HTERT RPE-1 (cell line): ENCODE measurements around the gene FAHD2A.
"Not testable (repeated sequence)": the region's sequence is repeated elsewhere in the genome, so short reads cannot be mapped to it uniquely, and the experiment has no call there.

ENCODE experiments used
- in situ Hi-C: fragments of 300-500 bp; cut with MboI; formaldehyde crosslinking; loops from 4 replicates; pipeline ENCODE4 v1.14.3; 2020; ENCODE audit warnings: low sequenced_read_pairs

The FAHD2A gene

DNA sequence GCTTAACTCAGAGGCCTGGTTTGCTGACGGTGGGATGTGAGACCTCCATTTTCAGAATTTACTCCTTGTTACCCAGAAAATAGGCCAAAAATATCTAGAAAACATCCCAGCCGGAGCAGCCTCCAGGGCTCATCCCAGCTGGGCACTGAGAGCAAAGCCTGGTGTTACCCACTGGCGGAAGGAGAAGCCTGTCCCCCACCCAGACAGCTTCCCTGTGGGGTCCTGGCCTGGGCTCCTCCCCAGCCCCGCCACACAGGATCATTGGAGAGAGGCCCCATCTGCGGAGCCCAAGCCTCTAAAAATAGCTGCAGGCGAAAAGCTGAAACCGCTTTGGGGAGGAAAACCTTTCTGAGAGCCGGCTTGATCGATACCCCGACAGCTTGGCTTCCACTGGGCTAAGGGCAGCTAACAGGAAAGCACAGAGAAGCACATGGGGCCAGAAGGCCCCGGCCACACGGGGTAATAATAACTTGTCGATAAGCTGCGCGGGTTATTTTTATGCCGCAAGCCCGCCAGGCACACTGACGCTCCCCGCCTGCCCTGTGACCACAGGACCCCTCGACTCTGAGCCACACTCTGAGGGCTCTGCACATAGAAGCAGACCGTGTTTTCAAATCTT, 26.9 kb upstream of the FAHD2A start:
- in situ Hi-C loops = no loop called here

DNA sequence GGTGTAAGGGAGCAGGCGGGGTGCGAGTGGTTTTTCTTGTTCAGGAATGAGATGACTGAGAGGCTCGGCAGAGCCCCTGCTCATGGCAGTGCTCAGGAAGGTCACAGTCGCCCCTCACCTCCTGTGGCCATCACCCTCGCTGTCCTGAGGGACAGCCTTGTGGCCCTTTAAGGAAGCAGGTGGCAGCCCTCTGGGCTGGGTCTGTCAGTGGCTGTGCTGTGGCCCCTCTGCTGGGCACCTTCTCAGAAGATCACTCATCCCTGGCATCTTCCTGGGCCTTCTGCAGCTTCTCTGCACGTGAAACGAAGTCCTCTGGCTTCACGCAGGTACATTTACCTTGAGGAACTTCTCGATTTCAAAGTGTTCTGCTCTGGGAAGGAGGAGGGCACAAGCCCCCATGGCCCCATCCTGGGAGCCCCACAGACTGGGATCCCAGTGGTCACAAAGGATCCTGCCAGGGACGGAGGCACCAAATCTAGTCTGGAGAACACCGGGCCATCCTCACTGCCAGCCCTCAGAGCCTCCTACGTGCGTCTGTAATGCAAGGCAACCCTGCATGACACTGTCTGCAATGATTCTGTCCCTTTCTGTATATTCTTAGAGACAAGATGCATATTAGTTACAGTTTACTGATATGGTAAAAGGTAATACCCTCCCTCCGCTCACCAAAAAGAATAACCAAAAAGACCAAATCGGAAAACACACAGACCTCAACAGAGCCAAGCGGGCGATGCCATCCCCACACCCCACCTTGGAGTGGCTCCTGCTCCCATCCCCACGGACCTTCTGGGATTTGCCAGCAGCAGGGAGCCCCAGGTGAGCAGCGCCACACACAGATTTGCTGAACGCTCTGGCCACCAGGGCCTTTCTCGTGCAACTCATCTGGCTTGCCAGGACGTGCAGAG, 25.9 kb upstream of the FAHD2A start:
- in situ Hi-C loops = no loop called here

DNA sequence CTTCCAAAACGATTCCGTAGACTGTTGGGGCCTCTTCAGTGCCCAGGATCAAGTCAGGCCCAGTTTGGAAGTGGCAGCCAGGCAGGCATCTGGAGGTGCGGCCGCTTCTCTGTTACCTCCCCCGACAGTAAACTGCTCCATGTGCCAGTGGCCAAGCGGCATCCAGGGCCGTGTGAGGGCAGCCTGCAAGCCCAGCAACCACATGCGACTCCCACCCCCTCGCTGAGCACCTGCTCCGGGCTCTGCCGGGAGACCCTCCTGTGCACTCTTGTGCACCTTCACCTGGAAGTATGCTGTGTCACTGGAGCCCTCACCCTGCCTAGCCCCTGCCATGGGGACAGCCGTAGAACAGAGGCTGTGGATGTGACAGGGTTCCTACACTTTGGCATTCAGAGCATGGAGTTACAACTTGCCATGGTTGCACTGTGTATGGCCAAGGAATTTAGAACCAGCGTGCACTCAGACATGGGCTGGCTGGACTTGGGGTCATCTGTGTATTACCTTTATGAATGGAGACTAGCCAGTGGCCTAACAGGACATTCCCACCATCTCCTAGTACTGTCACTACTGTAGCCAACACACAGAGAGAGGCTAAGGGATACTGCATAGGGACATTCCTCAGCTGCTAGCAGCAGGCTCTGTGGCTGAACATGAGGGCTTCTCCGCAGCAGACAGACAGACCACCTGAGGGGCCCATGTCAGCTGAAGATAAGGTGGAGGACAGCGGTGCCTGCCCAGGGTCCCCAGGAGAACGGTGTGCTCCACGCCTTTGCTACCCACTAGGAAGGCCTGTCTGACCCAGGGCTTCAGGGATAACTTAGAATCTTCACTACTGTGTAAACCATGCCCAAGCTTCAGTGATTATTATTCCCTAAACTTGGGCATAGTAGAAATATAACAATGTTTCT, 25.0 kb upstream of the FAHD2A start:
- in situ Hi-C loops = no loop called here

DNA sequence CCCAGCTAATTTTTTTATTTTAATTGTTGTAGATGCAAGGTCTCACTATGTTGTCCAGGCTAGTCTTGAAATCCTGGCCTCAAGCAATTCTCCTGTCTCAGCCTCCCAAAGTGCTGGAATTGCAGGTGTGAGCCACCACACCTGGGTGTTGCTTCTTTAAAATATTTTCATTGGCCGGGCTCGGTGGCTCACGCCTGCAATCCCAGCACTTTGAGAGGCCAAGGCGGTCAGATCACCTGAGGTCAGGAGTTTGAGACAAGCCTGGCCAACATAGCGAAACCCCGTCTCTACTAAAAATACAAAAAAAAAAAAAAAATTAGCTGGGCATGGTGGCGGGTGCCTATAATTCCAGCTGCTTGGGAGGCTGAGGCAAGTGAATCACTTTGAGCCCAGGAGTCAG, 24.2 kb upstream of the FAHD2A start:
- in situ Hi-C loops = not testable (repeated sequence)

DNA sequence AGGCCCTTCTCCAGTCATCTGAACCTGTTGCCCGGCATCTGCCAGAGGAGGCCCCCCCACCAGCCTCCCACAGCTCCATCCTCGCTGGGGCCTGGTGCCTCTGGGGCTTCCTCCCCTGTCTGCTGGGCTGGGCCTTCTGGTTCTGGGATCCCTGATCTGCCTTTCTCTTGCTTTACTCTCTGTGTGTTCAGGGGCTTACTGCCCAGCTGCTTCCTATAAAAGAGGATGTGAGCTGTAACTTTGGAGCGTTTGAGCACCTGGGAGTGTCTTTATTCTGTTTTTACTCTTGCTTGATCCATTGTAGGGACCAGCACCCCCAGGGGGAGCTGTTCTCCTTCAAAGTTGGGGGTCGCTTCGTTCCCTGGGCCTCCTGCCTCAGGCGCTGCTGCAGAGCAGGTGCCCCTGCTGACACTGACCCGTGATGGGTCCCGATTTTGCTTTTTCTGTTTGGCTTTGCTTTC, 23.1 kb upstream of the FAHD2A start:
- in situ Hi-C loops = no loop called here

DNA sequence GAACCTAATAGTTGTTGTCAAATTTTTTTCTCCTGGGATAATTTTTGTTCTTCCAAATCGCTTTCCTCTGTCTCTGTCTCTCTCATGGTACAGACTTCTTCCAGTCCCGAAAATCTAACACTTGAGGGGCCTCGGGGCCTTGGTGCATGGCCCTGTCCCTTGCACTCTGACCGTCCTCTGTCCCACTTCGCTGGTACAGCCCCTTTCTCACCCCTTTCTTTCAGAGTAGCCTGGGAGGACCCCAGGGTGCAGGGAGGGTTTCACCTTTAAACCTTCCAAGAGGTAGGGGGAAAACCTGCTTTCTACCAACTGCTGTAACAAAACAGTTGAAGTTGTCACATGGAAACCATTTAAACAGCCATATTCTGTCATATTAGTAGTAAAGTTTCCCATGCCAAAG, 22.2 kb upstream of the FAHD2A start:
- in situ Hi-C loops = no loop called here

DNA sequence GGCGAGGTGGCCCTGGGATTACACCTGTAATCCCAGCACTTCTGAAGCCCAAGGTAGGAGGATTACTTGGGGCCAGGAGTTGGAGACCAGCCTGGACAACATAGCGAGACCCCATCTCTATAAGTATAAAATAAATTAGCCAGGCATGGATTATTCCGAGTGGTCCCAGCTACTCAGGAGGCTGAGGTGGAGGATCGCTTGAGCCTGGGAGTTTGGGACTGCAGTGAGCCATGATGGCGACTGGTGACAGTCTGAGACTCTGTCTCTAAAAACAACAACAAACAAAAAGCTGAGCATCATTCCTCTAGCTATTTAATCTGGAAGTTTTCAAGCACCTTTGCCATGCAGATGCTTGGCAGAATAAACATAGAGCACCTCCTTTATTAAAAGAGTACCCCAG, 21.8 kb upstream of the FAHD2A start:
- in situ Hi-C loops = no loop called here

DNA sequence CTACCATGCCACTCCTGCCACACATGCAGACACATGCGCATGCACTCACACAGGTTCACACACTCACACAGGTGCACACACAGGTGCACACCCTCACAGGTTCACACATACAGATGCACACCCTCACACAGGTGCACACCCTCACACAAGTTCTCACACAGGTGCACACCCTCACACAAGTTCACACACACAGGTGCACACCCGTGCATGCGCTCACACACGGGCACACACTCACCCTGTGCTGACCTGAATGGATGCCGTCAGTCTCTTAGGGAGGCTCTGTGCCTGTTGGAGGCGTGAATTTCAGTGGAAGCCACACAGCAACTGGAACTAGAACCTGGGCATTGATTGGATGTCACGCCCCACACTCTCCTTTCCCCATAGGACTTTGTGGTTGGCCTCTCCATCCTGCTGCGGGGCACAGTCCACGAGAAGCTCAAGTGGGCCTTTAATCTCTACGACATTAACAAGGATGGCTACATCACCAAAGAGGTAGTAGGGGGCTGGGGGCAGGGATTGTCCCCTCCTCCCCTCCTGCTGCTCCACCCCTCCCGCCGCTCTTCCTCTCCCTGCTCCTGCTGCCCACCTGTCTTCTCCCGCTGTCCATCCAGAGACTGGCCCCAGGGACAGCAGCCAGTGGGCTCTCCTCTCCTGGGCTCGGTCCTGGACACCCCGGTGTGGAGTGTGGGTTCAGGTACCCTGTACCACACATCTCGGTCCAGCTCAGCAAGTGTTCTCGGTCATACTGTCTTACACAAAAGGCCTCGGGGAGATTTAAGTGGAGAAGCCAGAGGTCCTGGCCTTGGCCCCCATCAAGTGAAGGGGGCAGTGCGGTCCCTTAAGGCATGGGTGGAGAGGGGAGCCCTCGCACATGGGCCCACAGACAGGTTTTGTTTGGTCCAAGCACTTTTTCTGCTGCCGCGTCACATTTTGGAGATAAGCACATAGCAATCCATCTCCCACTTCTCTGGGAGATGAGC, 21.0 kb upstream of the FAHD2A start:
- in situ Hi-C loops = no loop called here

DNA sequence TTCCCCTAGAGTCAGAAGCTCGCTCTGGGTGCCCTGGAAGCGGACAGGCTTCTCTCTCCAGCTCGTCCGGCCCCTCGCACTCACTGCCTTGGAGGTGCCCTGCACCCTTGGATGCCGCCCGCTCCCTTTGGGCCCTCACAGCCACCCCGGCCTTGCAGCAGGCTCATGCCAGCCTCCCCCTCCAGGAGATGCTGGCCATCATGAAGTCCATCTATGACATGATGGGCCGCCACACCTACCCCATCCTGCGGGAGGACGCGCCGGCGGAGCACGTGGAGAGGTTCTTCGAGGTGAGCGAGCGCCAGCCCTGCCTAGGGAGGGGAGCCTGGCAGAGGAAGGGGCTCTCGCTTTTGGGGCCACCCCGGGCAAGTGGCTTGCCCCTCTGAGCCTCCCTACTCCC, 20.3 kb upstream of the FAHD2A start:
- in situ Hi-C loops = no loop called here

DNA sequence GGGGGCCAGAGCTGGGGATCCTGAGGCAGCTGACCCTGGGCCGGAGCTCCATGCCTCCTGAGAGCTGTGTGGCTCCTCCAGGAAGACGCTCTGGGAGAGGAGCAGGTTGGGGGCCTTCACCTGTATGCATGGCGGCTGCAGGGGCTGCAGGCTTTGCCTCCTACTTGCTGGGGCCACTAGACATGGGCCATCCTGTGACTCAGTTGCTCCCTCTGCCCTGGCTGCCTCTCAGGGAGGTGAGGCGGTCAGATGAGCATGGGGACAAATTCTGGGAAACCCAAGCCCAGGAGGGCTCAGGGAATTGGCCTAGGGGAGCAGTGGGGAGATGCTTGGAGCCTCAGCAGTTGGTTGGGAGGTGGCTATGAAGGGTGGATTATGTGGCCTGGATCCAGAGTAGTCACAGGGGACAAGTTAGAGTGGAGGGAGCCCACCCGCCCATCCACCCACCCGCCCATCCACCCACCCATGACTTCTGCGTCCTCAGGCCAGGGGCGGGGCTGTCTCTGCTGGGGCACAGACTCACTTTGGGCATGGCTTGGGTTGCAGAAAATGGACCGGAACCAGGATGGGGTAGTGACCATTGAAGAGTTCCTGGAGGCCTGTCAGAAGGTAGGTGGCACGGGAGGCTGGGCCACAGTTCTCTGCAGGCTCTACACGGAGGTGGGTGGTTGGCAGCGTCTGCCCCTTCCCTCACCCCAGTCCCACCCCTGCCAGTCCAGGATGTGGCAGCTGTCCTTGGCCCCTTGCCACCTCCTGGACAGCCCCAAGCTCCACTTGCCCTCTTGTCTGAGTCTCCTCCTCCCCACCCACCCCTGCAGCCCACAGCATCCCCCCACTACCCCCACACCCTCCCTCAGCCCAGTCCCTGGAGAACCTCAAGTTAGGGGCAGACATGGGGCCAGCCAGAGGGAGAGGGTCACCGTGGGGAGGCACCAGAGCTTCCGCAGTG, 19.5 kb upstream of the FAHD2A start:
- in situ Hi-C loops = no loop called here

DNA sequence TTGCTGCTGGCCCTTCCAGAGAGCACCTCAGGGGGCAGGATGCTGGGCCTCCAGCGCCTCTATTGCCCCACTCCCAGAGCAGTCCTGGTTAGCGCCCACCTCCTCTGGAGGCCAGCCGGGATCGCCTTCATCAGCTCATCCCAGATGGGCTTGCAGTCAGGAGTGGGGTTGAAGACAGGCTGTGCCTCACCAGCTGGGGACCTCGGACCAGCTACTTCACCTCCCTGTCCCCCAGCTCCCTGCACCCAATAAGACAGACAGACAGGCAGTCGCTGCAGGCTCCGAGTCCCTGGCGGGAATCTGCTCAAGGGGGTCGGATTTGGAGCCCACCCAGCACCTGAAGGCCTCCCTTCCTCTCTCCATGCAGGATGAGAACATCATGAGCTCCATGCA, 18.9 kb upstream of the FAHD2A start:
- in situ Hi-C loops = no loop called here

DNA sequence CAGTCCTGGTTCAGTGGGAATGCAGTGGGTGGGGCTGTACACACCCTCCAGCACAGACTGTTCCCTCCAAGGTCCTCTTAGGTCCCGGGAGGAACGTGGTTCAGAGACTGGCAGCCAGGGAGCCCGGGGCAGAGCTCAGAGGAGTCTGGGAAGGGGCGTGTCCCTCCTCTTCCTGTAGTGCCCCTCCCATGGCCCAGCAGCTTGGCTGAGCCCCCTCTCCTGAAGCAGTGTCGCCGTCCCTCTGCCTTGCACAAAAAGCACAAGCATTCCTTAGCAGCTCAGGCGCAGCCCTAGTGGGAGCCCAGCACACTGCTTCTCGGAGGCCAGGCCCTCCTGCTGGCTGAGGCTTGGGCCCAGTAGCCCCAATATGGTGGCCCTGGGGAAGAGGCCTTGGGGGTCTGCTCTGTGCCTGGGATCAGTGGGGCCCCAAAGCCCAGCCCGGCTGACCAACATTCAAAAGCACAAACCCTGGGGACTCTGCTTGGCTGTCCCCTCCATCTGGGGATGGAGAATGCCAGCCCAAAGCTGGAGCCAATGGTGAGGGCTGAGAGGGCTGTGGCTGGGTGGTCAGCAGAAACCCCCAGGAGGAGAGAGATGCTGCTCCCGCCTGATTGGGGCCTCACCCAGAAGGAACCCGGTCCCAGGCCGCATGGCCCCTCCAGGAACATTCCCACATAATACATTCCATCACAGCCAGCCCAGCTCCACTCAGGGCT, 17.5 kb upstream of the FAHD2A start:
- in situ Hi-C loops = no loop called here

DNA sequence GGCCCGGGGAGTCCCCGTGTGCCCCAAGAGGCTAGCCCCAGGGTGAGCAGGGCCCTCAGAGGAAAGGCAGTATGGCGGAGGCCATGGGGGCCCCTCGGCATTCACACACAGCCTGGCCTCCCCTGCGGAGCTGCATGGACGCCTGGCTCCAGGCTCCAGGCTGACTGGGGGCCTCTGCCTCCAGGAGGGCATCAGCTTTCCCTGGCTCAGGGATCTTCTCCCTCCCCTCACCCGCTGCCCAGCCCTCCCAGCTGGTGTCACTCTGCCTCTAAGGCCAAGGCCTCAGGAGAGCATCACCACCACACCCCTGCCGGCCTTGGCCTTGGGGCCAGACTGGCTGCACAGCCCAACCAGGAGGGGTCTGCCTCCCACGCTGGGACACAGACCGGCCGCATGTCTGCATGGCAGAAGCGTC, 16.9 kb upstream of the FAHD2A start:
- in situ Hi-C loops = no loop called here

DNA sequence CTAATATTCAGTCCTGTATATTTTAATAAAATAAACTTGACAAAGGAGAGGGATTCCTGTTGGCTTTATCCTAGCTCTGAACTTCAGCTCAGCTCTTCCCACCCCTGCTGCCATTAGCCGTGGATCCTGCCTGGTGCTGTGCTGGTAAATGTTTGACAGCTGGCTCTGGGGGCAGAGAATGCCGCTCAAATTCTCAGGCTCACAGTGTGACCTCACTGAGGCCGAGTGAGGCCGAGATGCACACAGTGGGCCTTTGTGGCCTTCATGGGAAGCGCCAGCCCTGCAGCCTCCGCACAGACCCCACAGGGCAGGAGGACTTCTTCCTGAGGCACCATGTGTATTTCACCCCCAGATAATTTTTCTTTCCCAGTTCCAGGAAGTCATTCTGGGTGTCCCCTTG, 16.5 kb upstream of the FAHD2A start:
- in situ Hi-C loops = no loop called here

DNA sequence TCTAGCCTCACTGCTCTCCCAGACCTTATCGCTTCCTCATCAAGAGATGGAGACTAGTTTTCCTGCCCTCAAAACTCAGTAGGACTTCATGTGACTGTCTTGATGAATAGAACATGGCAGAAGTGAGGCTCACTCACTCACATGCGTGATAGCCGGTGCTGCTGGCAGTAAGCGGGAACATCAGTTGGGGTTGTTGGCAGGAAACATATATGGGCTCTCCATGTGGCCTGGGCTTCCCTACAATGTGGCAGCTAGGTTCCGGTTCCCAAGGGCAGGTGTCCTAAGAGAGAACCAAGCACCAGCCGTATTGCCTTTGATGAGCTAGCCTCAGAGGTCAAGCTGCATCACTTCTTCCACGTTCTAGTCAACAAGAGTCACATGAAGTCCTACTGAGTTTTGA, 15.2 kb upstream of the FAHD2A start:
- in situ Hi-C loops = no loop called here

DNA sequence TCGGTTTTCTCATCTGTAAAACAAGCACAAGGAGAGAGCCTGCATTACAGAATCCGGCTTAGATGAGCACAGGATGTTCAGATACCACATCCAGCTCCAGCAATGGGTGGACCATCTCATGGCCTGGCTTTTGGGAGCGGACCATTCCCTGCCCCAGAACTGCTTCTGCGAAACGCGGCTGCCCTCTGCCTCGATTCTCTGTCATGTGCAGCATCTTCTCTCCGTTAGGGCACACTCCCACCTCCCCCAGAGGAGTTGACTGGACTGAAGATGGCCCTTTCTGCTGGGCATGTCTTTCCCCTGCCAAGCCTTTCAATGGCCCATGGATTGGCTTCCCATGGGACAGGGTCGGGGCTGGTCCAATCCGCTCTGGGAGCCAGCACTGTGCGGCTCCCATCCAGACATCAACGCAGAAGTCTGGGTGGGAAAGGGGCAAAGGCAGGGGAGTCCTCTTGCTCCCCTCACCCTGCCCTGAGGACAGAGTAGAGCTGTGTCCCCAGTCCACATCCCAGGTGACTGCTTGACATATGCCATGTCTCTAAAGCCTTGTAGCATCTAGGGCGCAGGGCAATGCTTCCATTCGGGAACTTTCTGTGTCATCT, 14.3 kb upstream of the FAHD2A start:
- in situ Hi-C loops = no loop called here

DNA sequence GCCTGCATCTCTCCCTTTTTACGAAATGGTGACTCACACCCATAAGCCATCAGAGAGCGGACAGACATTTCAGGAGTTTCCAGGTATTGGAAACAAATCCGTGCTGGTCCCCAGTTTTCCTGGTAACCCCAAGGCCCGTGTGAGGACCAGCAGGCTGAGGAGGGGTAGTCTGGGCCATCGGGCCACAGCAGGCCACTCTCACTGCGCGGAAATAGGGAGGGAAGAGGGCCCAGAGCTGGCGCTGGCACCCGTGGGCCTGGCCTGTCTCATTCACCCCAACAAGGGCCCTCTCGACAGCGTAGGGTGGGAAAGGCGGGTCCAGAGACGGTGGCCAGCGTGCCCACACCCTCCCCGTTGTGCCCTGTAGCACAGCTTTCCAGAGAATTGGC, 13.7 kb upstream of the FAHD2A start:
- in situ Hi-C loops = no loop called here
